ENCODE results near the gene ZNF425.

DNA sequence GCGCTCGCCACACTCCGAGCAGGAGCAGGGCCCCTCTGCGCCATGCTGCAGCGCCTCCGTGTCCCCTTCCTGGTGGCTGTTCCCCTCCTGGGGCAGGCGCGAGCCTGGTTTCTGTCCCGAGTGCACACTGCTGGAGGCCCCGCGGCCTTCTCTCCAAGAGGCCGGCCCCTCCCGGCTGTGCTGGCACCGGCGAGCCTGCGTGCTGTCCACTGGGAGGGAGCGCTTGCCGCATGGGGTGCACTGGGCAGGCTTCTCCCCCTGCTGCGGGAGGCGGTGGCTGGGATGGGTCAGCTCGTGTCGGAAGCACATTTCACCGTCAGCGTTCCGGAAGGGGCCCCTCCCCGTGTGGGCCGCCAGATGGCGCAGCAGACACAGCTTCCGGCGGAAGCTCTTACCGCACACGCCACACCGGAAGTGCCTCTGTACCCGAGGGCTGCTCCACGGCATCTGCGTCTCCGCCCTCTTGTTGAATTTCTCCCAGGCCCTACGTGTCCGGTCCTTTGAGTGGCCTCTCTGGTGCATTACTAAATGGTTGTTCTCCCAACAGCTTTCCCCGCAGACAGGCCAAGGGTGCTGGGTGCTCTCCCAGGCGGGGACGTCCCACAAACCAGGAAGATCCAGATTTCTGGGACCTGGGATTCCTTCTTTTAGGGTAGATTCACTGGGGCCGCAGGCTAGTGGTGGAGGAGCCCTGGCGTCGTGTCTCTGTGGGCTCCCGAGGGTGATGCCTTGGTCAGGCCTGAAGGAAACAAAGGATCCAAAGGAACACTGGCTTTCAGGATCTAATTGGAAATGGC, 54.3 kb downstream of the ZNF425 start:
- TF ChIP-seq POLR2A (IDR thresholded peaks at IDR 0.05), result no peak
- TF ChIP-seq, protein P1, sequence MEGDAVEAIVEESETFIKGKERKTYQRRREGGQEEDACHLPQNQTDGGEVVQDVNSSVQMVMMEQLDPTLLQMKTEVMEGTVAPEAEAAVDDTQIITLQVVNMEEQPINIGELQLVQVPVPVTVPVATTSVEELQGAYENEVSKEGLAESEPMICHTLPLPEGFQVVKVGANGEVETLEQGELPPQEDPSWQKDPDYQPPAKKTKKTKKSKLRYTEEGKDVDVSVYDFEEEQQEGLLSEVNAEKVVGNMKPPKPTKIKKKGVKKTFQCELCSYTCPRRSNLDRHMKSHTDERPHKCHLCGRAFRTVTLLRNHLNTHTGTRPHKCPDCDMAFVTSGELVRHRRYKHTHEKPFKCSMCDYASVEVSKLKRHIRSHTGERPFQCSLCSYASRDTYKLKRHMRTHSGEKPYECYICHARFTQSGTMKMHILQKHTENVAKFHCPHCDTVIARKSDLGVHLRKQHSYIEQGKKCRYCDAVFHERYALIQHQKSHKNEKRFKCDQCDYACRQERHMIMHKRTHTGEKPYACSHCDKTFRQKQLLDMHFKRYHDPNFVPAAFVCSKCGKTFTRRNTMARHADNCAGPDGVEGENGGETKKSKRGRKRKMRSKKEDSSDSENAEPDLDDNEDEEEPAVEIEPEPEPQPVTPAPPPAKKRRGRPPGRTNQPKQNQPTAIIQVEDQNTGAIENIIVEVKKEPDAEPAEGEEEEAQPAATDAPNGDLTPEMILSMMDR (IDR thresholded peaks at IDR 0.05), result peak in 1 of 6 experiments; percentile 3
